Esophagus mucosa (tissue), 1 donor: ENCODE data around the gene RAD51B. TPM values are rescaled to one million over a fixed set of nuclear protein-coding genes. Genes with fewer than 3 reads are reported as not detected.

Source experiments
- ATAC-seq: fragments of 200-7000 bp; cut with Tn5 transposase; one replicate; pipeline ENCODE4 v1.9.1; 2020
- total RNA-seq: library from RNA; stranded (reverse); gene quantifications from one replicate; pipeline ENCODE4 v1.2.4, GENCODE V29; 2023
- donor health status: DM: yes; HTN: yes; CAD: no.

RAD51B gene
- total RNA-seq, 1 donor from 2014 or later: 12.2 TPM

- ATAC-seq: no peak
Observed at GRCh38 chr14:68504861-68505260, 685.3 kb downstream of the RAD51B start.

DNA sequence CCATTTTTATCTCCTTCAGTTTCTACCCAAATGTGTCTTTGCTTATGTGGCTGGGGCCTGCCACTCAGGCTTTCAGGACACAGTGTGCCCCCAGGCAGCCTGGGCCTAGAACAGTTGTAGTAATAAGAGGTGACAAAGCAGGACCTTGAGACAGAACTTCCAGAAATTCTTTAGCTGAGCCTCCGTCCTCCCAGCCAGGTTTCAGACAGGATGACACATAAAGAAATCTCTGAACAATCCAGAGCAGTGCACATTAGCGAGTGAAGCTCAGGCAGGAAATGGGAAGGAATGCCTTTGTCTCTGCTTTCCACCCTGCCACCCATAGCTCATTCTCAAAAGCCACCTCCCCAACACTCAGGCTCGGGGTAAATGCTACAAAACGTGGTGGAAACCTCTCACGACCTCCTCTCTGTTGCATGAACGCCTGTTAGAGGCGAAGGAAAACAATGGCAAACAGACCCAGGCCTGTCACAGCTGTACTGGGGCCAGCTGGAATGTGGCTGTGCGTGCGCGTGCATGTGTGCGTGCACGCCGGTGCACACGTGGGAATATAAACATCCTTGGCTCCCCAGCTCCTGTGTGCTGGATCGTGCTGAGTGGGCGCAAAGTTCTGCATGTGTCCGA is 686.6 kb downstream of the RAD51B start:
- ATAC-seq: peak; percentile 51

- peak; percentile 40 for ATAC-seq
Observed at GRCh38 chr14:68506645-68507419, 687.3 kb downstream of the RAD51B start.

- no peak for ATAC-seq
Observed at GRCh38 chr14:68507544-68508081, 688.0 kb downstream of the RAD51B start.

DNA sequence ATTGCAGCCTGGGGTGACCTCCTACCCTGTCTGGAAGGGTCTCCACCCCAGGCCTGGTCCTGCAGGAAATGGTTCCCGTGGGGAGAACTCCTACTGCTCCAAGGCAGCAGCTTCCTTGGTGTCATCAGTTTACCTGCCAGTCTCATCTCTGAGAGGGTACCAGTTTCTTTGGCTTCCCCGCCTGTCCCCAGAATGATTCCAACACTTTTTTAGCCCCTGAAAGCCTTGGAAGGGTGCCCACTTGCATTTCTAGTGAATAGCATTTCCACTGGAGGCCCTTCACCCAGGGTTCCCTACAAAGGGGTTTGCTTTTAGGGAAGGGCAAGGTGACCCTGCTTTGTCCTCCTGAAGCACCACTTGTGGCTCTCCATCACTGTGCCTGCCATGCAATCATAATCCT is 689.0 kb downstream of the RAD51B start:
- no peak for ATAC-seq

GRCh38 chr14:68509188-68509983 is 689.8 kb downstream of the RAD51B start:
- ATAC-seq: no peak

- no peak for ATAC-seq
Observed at GRCh38 chr14:68510201-68511128, 690.9 kb downstream of the RAD51B start.

DNA sequence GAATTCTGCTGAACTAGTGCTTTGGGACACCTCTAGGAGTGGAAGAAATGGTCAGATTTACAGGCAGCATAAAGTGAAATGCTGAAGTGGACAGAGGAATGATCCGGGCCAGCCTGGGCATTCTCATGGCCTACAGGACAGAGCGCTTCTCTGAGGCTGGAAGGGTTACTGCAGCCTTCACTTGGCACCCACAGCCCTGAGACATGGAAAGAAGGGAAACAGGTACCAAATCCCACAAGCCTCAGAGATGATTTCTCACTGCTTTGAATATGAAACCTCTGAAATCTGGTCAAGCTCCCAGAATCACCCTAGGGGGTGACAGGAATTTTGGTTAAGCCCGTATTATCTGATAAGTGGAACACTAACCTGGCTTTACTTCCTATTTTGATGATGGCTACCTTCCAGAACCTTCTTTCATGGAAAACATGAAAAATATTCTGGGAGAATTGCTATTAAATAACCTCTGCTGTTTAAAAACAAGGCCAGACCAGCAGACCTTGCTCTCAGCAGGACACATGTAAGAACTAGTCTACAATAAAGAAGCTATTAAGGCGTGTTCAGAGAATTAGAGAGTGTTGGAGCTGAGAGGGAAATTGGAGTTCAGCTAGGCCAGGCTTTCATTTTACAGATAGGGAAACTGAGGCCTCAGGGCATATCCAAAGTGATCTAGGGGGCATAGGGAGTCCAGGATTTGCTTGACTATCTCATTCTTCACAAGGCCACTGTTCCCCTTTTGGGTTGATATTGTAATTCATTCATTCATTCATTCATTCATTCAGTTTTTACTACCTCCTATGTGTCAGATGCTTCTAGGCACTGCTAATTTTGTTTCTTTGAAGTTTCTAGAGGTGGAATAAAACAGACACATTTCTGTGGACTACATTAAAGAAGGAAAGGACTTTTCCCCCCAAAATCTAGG is 691.8 kb downstream of the RAD51B start:
- ATAC-seq: no peak

- ATAC-seq: no peak
Observed at GRCh38 chr14:68512088-68512487, 692.5 kb downstream of the RAD51B start.

DNA sequence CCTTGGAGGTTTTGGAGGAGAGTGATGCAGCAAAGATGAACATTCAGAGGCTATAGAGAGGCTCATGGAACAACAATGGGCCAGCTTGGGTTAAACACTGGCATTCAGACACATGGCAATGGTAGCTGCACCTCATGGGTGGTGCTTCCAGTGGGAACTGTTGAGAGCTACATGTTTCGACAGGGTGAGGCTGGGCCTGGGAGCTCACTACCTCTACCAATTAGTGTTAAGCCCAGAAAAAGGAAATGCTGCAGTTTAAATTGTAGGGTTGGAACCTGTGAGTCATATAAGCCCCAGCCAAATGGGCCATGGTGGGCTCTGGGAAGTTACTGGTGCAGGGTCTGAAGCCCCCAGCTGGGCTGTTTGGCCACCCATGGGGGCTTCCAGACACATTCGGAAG is 693.6 kb downstream of the RAD51B start:
- peak; percentile 90 for ATAC-seq

GRCh38 chr14:68513838-68514607 is 694.4 kb downstream of the RAD51B start:
- ATAC-seq: no peak

GRCh38 chr14:68514608-68515194 is 695.1 kb downstream of the RAD51B start:
- ATAC-seq: no peak

- ATAC-seq: no peak
Observed at GRCh38 chr14:68516342-68516741, 696.8 kb downstream of the RAD51B start.

DNA sequence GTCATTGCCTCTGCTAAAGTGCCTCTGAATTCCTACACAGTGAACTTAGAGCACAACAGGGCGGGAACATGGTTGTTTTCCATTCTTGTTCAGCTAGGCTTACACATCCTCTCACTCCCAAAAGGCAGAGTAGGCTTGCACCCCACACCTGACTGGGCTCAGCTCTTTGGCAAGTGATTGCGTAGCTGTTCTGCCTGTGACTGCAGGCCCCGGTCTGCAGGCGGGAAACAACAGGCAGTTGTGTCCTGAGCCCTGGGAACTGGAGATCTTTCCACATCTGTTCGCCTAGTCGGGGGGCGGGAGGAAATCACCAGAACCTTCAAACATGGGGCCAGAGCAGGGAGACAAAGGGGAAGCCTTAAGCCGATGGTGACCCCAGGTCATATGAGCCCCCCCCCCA is 698.6 kb downstream of the RAD51B start:
- ATAC-seq: peak; percentile 62

- no peak for ATAC-seq
Observed at GRCh38 chr14:68518761-68519670, 699.4 kb downstream of the RAD51B start.

DNA sequence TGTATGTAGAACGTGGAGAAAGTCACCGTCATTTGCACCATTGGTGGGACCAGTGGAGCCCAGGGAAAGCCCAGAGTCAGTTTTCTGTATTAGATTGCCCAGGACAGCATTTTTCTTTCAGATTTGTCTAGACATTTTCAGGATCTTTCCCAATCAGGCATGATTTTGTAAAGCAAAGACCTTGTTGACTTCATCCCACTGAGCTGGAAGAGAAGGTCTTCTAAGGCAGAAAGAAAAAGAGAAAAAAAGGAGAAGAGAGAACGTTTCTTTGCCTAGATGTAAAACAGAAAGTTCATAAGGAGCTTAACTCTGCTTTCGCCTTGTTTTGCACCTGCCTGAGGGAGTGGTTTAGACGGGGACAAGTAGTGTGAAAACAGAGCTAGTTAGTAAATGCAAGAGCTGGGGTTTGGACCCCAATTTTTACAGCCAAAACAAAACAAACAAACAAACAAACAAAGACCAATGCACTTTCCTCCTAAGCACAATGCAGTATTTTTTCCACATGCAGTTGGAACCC is 700.1 kb downstream of the RAD51B start:
- ATAC-seq: no peak

DNA sequence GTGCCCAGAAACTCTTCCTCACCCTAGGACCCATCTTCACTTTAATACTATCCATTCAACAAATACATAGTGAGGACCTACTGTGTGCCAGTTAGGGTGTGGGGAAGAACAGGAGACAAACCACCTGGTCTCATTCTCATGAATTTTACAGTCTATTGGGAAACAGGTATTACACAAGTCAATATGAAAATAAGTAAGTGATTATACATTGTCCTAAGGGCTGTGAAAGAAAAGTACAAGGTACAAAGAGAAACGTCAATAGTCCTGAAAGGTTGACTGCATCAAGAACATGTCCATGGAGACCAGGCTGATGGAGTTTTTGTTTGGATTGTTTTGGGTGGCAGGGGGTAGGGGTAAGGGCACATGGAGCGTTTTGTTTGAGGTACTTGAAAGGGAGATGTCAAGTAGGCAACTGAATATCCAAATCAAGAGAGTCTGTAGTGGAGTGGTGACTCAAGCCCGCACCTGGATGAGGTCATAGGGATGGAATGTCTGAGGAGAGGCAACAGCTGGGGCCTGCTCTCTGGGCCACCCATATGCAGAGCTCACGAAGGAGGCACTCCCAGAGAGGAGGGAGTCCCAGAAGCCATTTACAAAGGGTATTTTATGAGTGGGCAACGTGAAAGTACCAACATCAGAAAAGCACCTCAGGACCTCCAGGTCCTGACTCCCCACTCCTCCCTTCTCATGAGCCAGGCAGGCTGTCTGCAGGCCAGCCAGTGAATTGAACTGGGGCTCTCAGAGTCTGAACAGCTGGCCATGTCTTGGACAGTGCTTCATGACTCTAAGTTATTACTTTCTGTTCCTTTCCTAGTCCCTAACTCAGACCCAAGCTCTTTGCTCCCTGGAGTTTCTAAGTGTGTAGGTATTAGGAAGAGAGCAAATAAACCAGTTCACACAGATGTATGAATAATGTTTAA is 701.3 kb downstream of the RAD51B start:
- ATAC-seq: peak; percentile 96
